ENCODE data around the gene SLC35F1. TPM values are rescaled to one million over a fixed set of nuclear protein-coding genes. Genes with fewer than 3 reads are reported as not detected.

The SLC35F1 gene
- total RNA-seq, 2 donors from 2014 or later, result under 0.01 to 0.78 TPM

DNA sequence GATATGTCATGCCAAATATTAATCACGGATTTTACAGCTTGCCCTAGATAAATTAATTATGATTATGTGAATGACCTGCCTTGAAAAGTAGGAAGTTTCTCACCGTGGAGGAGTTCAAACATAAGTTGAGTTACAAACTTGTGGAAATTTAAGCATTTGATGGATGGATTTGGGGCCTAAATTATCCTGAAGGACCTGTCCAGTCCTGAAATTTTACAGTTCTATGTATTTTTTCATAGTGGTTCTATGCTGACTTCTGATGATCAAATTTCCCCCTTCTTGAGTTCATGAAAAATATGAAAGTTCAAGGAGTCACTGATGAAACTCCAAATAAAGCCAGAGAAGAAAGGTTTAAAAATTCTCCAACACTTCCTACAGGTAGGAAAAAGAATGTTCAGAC lies 178.6 kb downstream of the SLC35F1 start:
- WGBS, 2 donors, result 49 to 60% methylated on average over 2 of the region's 2 CpGs
- no peak overlapping the region for H3K27ac ChIP-seq
- intact Hi-C loops (cut with DNase I), result no loop called here
- ATAC-seq (no peak), DNase-seq (no peak)
- no peaks in the 10 kb centered on the region for H3K36me3 ChIP-seq (replicated peaks in 1 of 2; ENCODE audit: insufficient read depth in 1 of 2, low read depth in 2 of 2)
- H3K4me3 ChIP-seq, result no peak overlapping the region
- H3K4me1 ChIP-seq, result no peaks in the 10 kb centered on the region
- H3K27me3 ChIP-seq, result no peaks in the 10 kb centered on the region
- TF ChIP-seq, protein P1, sequence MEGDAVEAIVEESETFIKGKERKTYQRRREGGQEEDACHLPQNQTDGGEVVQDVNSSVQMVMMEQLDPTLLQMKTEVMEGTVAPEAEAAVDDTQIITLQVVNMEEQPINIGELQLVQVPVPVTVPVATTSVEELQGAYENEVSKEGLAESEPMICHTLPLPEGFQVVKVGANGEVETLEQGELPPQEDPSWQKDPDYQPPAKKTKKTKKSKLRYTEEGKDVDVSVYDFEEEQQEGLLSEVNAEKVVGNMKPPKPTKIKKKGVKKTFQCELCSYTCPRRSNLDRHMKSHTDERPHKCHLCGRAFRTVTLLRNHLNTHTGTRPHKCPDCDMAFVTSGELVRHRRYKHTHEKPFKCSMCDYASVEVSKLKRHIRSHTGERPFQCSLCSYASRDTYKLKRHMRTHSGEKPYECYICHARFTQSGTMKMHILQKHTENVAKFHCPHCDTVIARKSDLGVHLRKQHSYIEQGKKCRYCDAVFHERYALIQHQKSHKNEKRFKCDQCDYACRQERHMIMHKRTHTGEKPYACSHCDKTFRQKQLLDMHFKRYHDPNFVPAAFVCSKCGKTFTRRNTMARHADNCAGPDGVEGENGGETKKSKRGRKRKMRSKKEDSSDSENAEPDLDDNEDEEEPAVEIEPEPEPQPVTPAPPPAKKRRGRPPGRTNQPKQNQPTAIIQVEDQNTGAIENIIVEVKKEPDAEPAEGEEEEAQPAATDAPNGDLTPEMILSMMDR (IDR thresholded peaks at IDR 0.05), result no peak
- TF ChIP-seq POLR2A (IDR thresholded peaks at IDR 0.05), result no peak
- H3K9me3 ChIP-seq, result no peaks in the 10 kb centered on the region

DNA sequence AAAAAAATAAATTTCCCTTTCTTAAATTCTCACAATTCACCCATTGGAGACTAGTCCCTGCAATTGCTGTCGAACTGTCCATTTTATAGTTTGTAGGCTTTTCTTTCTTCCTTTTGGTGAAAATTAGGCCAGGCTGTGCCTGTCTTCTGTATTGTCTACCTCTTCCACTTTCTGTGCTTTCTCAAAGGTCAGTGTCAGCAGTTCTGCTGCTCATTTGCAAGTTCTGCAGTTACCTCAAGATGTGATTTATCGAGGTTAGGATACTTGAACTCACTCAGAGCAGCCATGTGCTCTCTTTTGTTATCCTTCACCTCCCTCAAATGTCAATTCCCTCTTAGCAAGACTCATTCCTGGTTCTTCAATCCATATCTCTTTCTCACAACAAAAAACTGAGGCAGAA lies 179.1 kb downstream of the SLC35F1 start:
- 48 to 60% methylated on average over 2 of the region's 2 CpGs for WGBS, 2 donors
- intact Hi-C loops (cut with DNase I), result no loop called here
- no peak for TF ChIP-seq POLR2A (IDR thresholded peaks at IDR 0.05)
- TF ChIP-seq, protein P1 (IDR thresholded peaks at IDR 0.05), result no peak
- Histone ChIP-seq H3K4me3 (no peak overlapping the region), H3K4me1 (no peaks in the 10 kb centered on the region), H3K27ac (no peak overlapping the region), H3K36me3 (replicated peaks in 1 of 2; ENCODE audit: insufficient read depth in 1 of 2, low read depth in 2 of 2) (no peaks in the 10 kb centered on the region), H3K9me3 (no peaks in the 10 kb centered on the region), H3K27me3 (no peaks in the 10 kb centered on the region)
- ATAC-seq (no peak), DNase-seq (no peak)

DNA sequence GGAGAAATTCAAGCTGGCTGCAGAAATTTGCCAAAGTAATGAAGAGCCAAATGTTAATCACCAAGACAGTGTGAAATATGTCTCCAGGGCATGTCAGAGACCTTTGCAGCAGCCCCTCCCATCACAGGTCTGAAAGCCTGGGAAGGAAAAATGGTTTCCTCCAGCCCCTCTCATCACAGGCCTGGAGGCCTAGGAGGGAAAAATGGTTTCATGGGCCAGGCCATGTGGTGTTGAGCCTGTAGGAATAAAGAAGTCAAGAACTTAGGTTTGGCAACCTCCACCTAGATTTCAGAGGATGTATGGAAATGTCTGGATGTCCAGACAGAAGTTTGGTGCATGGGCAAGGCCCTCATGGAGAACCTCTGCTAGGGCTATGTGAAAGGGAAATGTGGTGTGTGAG lies 185.0 kb downstream of the SLC35F1 start:
- Histone ChIP-seq H3K27ac (no peak overlapping the region), H3K4me3 (no peak overlapping the region), H3K4me1 (no peaks in the 10 kb centered on the region), H3K27me3 (no peaks in the 10 kb centered on the region), H3K36me3 (replicated peaks in 1 of 2; ENCODE audit: insufficient read depth in 1 of 2, low read depth in 2 of 2) (no peaks in the 10 kb centered on the region), H3K9me3 (no peaks in the 10 kb centered on the region)
- intact Hi-C loops (cut with DNase I), result no loop called here
- TF ChIP-seq POLR2A (IDR thresholded peaks at IDR 0.05), result no peak
- TF ChIP-seq, protein P1 (IDR thresholded peaks at IDR 0.05), result no peak
- DNase-seq, result no peak
- no peak for ATAC-seq

DNA sequence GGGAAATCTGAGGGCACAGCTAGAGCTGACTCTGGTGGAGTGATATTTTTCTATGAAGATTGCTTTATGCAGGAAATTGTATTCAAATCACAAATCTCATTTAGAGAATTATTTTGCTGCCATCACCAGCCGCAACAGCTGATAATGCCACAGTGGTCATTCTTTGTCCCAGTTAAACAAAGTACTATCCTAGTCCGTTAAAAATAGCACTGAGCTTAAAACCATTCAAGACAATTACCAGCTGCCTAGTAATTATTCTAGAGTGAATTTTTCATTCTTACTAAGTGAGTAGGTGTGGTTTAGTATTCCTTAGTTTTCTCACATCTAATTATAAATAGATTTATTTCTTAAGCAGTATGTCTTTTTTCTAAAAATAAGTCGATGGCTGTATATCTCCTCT lies 190.5 kb downstream of the SLC35F1 start:
- Histone ChIP-seq H3K4me3 (no peak overlapping the region), H3K27ac (no peak overlapping the region), H3K9me3 (no peaks in the 10 kb centered on the region), H3K4me1 (no peaks in the 10 kb centered on the region), H3K36me3 (replicated peaks in 1 of 2; ENCODE audit: insufficient read depth in 1 of 2, low read depth in 2 of 2) (no peaks in the 10 kb centered on the region), H3K27me3 (no peaks in the 10 kb centered on the region)
- DNase-seq, result no peak
- intact Hi-C loops (cut with DNase I), result no loop called here
- TF ChIP-seq POLR2A (IDR thresholded peaks at IDR 0.05), result no peak
- TF ChIP-seq, protein P1 (IDR thresholded peaks at IDR 0.05), result no peak
- WGBS, 2 donors, result 70% methylated on average over 3 of the region's 3 CpGs
- no peak for ATAC-seq

DNA sequence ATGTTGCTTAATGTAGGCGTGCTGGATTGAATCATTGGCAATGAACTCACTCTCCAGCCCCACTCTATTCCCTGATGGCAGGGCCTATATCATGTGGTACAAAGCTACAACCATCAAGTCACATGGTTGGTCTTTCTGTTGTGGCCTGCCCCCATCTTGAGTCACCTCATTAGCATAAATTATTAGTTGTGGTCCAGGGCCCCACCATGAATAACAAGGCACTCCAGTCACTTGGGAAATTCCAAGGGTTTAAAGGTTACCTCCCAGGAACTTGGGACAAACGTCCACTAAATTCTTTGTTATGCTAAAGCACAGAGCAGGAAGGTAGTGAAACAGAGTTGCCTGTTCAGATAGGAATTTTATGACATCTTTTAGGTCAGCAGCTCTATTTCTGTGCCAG lies 193.7 kb downstream of the SLC35F1 start:
- DNase-seq (no peak), ATAC-seq (peak; percentile 42)
- Histone ChIP-seq H3K36me3 (replicated peaks in 1 of 2; ENCODE audit: insufficient read depth in 1 of 2, low read depth in 2 of 2) (no peaks in the 10 kb centered on the region), H3K9me3 (no peaks in the 10 kb centered on the region), H3K4me1 (no peaks in the 10 kb centered on the region), H3K27me3 (no peaks in the 10 kb centered on the region), H3K27ac (peak overlapping the region in 1 of 4 donors; percentile 21), H3K4me3 (no peak overlapping the region)
- TF ChIP-seq POLR2A (IDR thresholded peaks at IDR 0.05), result no peak
- TF ChIP-seq, protein P1 (IDR thresholded peaks at IDR 0.05), result no peak
- 37 to 50% methylated on average over 2 of the region's 2 CpGs for WGBS, 2 donors
- intact Hi-C loops (cut with DNase I), result no loop called here
